GM21529 (cell line): ENCODE data around the gene C14orf119.
A peak's percentile ranks its signal among the peaks of the same experiment; 100 is the strongest.
"Not testable (repeated sequence)": the region's sequence is repeated elsewhere in the genome, so short reads cannot be mapped to it uniquely, and the experiment has no call there.

Experiments
- ATAC-seq: cut with Tn5 transposase; IDR thresholded peaks from one replicate; pipeline ENCODE4 v1.9.1; 2021; ENCODE audit not compliant: unreplicated experiment

Gene C14orf119

DNA sequence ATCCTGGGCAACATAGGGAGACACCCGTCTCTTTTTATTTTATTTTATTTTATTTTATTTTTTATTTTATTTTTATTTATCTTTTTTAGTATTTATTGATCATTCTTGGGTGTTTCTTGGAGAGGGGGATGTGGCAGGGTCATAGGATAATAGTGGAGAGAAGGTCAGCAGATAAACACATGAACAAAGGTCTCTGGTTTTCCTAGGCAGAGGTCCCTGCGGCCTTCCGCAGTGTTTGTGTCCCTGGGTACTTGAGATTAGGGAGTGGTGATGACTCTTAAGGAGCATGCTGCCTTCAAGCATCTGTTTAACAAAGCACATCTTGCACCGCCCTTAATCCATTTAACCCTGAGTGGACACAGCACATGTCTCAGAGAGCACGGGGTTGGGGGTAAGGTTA, 12.3 kb downstream of the C14orf119 start:
- not testable (repeated sequence) for ATAC-seq

DNA sequence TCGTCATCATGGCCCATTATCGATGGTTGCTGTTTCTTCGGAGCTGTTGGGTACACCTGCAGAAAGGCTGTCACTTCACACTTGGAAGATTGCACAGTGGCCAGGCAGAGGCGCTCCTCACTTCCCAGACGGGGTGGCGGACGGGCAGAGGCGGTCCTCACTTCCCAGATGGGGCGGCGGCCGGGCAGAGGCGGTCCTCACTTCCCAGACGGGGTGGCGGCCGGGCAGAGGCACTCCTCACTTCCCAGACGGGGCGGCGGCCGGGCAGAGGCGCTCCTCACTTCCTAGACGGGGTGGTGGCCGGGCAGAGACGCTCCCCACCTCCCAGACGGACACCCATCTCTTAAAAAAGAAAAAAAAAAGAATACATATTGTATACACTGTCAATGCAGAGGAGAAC, 12.9 kb downstream of the C14orf119 start:
- ATAC-seq: not testable (repeated sequence)

- no peak for ATAC-seq
These were observed 14.5 kb downstream of the C14orf119 start for GRCh38 chr14:23109769-23110168.

GRCh38 chr14:23110579-23111365, 15.5 kb downstream of the C14orf119 start:
- ATAC-seq: no peak

DNA sequence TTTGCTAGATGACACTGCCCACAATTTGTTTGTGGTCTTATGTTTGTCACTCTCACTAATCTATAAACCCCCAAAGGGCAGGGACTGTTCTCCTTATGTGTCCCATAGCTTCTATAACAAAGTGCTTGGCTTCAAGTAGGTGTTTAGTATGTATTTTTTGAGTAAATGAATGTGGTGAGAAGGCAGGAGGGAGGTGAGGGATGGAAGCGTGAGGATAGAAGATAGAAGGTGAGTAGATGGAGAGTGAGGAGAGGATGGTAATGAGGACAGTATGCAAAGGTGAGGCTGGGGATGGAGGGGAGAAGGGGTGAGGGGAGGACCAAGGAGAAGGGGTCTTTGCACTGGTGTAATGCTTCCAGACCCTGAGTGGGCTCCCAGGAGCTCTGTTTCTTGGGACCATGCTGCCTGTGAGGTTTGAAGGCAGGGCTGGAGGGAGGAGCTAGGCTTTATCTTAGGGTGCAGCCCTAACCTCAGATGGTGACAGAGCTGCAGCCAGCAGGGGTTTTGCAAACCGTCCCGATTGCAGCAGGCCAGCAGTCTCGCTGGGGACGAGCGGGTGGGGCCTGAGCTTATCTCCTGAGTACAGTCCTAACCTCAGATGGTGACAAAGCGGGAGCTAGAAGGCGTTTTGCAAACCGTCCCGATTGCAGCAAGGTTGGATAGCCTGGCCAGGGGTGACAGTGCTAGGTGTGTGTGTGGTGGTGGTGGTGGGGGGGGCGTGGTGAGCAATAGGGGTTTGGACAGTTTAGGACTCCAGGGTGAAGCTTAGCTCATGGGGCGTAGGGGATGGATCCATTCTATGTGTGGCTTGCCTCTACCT, 17.3 kb downstream of the C14orf119 start:
- ATAC-seq: no peak

GRCh38 chr14:23113431-23114119, 18.3 kb downstream of the C14orf119 start:
- no peak for ATAC-seq

DNA sequence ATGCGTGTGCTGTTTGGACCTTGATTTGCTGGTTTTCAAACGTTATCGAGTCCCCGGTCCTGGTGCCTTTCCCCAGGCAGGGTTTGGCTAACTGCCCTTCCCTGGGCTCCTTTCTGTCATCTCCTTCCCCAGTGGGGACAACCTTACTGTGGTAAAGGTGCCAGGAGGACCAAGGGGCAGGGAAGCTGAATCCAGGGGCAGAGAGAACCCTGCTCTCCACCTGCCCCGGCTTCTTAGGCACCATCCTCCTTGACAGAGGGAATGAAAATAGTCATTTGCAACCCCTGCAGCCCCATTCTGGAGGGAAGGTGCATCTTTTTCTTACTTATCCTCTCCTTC, 18.8 kb downstream of the C14orf119 start:
- ATAC-seq: no peak

GRCh38 chr14:23114669-23115038, 19.3 kb downstream of the C14orf119 start:
- ATAC-seq: no peak

- ATAC-seq: no peak
These were observed 19.9 kb downstream of the C14orf119 start for GRCh38 chr14:23115039-23115731.

DNA sequence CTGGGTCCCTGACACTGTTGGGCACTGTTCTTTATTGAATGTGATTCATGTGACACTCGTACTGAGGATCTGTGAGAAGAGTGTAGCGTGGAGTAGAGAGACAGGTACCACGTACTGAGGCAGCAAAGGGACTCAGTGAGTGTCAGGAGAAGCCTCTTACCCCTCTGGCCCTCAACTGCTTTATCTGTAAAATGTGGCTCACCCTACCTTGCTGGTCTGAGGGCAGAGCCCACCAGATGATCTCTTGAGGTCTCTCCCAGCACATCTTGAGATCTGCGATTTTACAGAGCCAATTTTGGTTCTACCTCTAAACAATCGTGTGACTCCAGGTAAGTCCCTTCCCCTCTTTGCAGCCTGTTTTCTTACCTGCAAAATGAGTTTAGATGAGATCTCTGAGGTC, 20.6 kb downstream of the C14orf119 start:
- ATAC-seq: no peak

GRCh38 chr14:23117371-23118020, 22.2 kb downstream of the C14orf119 start:
- ATAC-seq: no peak

- no peak for ATAC-seq
These were observed 23.4 kb downstream of the C14orf119 start, which contains the start of gene CEBPE for GRCh38 chr14:23118506-23119362. TSS of gene CEBPE (minus strand) at chr14:23119255. CDS start at chr14:23119091, 164 bp downstream.

DNA sequence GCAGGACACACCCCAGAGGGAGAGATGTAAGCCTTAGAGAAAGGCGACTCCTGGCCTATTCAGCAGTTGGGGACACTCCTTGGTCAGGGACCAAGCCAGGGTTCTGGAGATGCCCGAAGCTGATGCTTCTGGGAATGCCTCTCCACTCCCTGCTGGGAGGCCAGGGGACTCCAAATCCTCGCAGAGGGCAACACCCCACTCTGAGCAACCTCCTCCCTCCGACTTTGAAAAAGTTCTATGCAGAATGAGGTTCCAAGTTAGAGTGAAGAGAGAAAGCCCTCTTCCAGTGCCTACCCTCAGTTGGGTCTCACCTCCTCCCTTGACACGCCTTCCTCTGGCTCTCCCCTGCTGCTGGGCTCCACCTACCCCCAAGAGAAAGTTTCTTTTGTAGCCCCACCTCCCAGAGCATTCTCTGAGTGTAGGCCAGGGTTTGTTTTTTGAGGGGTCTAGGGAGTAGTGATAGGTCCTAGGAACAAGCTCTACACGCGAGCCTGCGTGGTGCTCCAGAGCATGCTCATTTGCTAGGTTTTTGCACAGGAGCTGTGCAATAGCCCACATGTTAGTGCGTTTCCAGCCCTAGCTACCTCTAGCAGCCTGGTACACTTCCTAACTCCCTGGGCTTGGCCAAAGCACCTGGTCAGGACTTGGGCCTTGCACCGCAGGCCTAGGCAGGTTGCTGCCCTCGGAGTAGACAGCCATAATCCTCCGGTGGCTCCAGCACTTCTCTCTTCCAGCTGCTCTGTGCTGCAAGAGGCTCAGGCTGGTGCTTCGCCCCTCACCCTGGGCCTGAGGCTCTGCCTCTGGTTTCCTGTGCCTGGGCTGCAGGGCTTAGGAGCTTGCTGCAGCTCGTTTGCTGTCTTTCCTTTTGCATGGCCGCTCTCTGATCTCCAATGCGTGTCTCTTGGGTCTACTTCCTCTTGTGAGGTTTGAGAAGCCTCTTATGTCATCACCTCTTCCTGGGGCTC, 24.3 kb downstream of the C14orf119 start:
- ATAC-seq: no peak

DNA sequence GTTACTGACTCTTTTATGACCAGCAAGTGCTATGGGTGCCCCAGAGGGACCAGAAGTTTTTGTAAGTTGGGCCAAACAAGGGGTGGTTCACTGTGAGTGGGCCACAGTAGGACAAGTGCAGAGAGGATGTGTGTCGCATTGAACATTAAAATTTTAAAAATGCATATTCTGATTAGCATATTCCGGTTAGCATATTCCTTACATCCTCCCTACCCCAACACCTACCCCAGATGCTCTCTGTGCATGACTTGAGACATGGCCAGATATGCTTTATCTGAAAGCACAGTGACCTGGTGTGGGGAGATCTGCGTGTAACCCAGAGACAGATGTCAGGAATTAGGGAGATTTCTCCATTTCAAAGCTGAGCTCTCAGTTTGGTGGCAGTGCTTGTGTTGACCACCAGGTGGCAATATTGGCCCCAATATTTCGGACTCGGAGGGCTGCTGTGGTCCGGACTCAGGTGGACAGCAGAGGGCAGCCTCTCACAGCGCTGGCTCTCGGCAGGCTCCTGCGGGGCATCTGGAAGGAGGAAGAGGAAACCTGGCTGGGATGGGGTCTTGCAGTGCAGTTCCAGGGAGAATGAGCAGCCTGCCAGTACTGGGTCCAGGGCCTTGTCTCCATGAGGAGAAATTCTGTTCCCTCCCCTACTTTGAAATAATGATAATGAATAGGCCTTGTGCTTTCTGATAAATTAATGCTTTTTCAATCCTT, 25.4 kb downstream of the C14orf119 start:
- ATAC-seq: peak; percentile 77

DNA sequence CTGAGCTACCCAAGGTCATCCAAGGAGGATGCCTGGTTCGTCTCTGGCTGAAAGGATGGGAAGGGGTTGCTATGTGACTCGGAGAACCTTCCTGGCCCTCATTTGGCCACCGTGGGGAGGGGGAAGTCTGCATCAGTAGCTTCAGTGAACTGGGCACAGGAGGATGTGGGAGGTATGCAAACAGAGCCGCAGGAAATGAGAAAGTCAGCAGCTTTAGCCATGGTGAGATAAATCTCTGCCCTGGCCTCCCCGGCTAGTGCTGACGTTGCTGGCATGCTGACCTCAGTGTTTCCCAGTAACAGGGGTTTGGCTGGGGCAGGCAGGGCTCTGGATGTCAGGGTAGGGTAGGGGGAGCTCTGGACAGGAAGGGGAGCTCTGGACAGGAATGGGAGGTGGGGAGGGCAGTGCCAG, 26.1 kb downstream of the C14orf119 start:
- ATAC-seq: no peak

DNA sequence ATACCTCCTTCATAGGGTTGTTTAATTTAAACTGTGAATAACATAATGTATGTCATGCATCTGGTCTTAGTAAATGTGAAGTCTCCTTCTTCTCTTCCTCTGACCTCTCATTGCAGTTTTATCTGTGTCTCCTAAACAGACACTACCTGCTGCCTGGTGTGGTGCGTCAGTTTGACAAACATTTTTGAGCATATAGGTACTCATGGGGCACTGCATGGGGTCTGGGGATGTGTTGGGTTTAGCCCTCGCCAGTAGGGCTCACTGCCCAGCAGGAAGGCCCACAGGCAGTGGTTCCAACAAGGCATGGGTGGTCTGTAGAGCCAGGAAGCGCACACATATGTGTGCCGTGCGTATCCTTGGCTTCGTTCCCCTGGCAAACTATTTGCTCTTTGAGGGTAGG, 26.8 kb downstream of the C14orf119 start:
- ATAC-seq: no peak

GRCh38 chr14:23123419-23123818, 28.1 kb downstream of the C14orf119 start:
- ATAC-seq: no peak
